ENCODE results near the gene TBC1D7.
A peak's percentile ranks its signal among the peaks of the same experiment; 100 is the strongest.

GRCh38 chr6:13336553-13336952, 8.2 kb upstream of the TBC1D7 start:
- TF ChIP-seq CTCF (IDR thresholded peaks at IDR 0.05) (peak; percentile 89 to 95), POLR2A (IDR thresholded peaks at IDR 0.05) (no peak), EP300 (IDR thresholded peaks at IDR 0.05) (no peak)

All from suprapubic skin (tissue), 3 donors.